Vagina (tissue), 2 donors: ENCODE measurements around the gene KDM2A.

Experiments
- POLR2A ChIP-seq, 2 donors: fragments of 450-650 bp; IDR thresholded peaks; one replicate each; pipeline ENCODE4 v1.6.1; 2017; ENCODE audit warnings: antibody characterized with exemption in 2 of 2, mild to moderate bottlenecking in 2 of 2, moderate library complexity in 2 of 2
- POLR2AphosphoS5 ChIP-seq, 2 donors: sonication (generic); formaldehyde crosslinking; IDR thresholded peaks; one replicate each; pipeline ENCODE4 v1.9.0; 2017; ENCODE audit warnings: antibody characterized with exemption in 2 of 2, mild to moderate bottlenecking in 2 of 2, low read depth in 1 of 2; ENCODE audit not compliant: insufficient read depth in 1 of 2
- TF ChIP-seq, protein P1 (sequence below), 3 experiments: fragments of 450-650 bp in 2 of 3; fragments of 200-600 bp in 1 of 3; sonication (generic) in 1 of 3; IDR thresholded peaks; one replicate each; pipeline ENCODE4 v1.5.1; 2017 to 2019; ENCODE audit warnings: antibody characterized with exemption in 3 of 3, mild to moderate bottlenecking in 2 of 3, moderate library complexity in 2 of 3

DNA sequence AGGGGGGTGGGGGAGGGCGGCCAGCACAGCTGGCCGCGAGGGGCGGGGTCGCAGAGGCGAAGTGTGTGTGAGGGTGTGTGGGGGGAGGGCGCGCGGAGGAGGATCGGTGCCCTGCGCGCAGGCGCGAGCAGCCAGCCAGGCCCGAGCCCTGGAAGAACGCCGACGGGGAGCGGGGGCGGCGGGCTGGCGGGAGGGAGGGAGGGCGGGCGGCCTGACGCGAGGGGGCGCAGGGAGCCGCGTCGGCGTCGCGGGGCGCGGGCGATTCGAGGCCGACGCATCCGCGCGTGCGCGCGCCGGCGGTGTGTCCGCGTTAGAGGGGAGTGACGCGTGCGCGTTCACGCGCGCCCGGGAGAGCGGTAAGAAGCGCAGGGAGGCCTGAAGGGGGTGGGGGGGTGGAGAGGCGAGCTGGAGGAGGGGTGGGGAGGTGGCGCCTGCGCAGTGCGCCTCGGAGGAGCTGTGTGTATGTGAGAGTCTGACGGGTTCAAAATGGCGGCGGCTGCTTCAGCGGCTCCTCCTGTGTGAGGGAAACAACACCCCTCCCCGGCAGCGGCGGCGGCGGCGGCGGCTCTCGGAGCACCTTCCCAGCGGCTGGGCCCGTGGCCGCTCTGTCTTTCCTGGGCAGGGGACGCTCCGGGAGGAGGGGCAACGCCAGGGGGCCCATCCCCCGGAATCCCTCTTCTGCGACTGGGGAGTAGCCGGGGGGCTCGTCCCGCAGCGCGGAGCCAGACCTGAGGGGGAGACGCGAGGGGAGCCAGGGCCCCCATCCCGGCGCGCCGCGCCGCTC, at the start of gene KDM2A:
- TF ChIP-seq, protein P1, sequence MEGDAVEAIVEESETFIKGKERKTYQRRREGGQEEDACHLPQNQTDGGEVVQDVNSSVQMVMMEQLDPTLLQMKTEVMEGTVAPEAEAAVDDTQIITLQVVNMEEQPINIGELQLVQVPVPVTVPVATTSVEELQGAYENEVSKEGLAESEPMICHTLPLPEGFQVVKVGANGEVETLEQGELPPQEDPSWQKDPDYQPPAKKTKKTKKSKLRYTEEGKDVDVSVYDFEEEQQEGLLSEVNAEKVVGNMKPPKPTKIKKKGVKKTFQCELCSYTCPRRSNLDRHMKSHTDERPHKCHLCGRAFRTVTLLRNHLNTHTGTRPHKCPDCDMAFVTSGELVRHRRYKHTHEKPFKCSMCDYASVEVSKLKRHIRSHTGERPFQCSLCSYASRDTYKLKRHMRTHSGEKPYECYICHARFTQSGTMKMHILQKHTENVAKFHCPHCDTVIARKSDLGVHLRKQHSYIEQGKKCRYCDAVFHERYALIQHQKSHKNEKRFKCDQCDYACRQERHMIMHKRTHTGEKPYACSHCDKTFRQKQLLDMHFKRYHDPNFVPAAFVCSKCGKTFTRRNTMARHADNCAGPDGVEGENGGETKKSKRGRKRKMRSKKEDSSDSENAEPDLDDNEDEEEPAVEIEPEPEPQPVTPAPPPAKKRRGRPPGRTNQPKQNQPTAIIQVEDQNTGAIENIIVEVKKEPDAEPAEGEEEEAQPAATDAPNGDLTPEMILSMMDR (IDR thresholded peaks at IDR 0.05): peak in 1 of 3 experiments; percentile 42
- TF ChIP-seq POLR2AphosphoS5 (IDR thresholded peaks at IDR 0.05; ENCODE audit: insufficient read depth in 1 of 2, low read depth in 1 of 2): peak; percentile 13 to 84
- peak in 1 of 2 donors; percentile 55 for TF ChIP-seq POLR2A (IDR thresholded peaks at IDR 0.05)
